Measurements from ENCODE around the gene PRDM16. TPM values are rescaled to one million over a fixed set of nuclear protein-coding genes. Genes with fewer than 3 reads are reported as not detected.

PRDM16 gene
- polyA plus RNA-seq, 1 donor from 2014 or later: 0.21 TPM

DNA sequence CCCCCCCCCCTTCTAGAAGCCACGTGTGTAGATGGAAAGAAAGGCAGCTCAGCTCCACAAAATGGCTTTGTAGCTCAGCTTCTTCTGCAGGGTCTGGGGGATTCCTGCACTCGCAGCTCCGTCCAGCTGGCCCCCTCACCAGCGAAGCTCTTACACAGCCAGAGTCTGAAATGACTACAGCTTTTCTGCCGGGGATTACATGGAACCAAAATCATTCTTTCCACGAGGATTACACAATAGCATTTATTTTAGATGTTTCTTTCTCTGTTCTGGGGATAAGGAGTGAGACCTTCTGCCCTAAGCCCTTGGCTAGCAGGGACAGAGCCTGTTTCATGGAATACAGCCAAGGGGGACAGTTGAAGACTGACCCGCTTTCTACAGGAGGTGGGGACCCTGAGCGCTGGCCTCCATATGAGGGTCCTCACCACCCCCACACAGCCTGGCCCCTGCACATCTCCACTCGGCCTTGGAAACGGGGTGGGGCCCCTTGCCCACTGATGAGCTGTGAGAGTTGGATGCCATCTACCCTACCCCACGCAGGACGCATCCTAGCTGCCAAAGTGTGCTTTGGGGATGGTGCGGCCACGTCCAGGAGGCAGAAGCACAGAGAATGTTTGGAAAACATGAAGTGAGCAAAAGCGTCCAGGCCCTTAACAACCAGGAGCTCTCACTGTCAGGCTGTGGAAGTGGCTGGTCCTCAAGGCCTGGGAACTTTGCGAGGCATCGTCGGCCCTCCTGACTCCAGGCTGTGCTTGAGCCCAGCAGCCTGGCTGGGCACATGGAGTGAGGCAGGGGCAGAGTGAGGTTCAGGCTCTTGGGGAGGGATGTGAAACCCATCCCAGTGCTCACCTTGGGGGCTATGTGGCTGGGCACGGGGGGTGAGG lies 33.2 kb upstream of the PRDM16 start:
- no peak overlapping the region for H2AFZ ChIP-seq (ENCODE audit: low read depth, low read length)
- H3K4me3 ChIP-seq (ENCODE audit: low read length): no peak overlapping the region
- H3F3A ChIP-seq (ENCODE audit: insufficient read depth, low read length, poor library complexity, severe bottlenecking): no peaks in the 10 kb centered on the region
- TF ChIP-seq RAD21 (conservative IDR thresholded peaks at IDR 0.05) (no peak), REST (IDR thresholded peaks at IDR 0.05; ENCODE audit: borderline replicate concordance) (no peak), SMC3 (conservative IDR thresholded peaks at IDR 0.05; ENCODE audit: poor library complexity) (no peak), EZH2 (IDR thresholded peaks at IDR 0.05; ENCODE audit: borderline replicate concordance, insufficient read depth, low read length, poor library complexity, severe bottlenecking) (no peak), TAF1 (IDR thresholded peaks at IDR 0.05; ENCODE audit: low read depth) (no peak), POLR2AphosphoS5 (IDR thresholded peaks at IDR 0.05) (no peak), MXI1 (conservative IDR thresholded peaks at IDR 0.05; ENCODE audit: poor library complexity, severe bottlenecking) (no peak), EP300 (conservative IDR thresholded peaks at IDR 0.05; ENCODE audit: poor library complexity, severe bottlenecking) (no peak)
- TF ChIP-seq, protein P1, sequence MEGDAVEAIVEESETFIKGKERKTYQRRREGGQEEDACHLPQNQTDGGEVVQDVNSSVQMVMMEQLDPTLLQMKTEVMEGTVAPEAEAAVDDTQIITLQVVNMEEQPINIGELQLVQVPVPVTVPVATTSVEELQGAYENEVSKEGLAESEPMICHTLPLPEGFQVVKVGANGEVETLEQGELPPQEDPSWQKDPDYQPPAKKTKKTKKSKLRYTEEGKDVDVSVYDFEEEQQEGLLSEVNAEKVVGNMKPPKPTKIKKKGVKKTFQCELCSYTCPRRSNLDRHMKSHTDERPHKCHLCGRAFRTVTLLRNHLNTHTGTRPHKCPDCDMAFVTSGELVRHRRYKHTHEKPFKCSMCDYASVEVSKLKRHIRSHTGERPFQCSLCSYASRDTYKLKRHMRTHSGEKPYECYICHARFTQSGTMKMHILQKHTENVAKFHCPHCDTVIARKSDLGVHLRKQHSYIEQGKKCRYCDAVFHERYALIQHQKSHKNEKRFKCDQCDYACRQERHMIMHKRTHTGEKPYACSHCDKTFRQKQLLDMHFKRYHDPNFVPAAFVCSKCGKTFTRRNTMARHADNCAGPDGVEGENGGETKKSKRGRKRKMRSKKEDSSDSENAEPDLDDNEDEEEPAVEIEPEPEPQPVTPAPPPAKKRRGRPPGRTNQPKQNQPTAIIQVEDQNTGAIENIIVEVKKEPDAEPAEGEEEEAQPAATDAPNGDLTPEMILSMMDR (IDR thresholded peaks at IDR 0.05; ENCODE audit: poor library complexity, severe bottlenecking): no peak
- H3K27me3 ChIP-seq (ENCODE audit: insufficient read depth, low read depth, low read length): no peaks in the 10 kb centered on the region
- no peaks in the 10 kb centered on the region for H3K9me2 ChIP-seq (ENCODE audit: insufficient read depth, low read length)
- H3K27ac ChIP-seq (ENCODE audit: low read length): no peak overlapping the region
- no peak overlapping the region for H3K4me2 ChIP-seq (ENCODE audit: low read length)
- no peaks in the 10 kb centered on the region for H3K36me3 ChIP-seq (ENCODE audit: insufficient read depth, low read length)
- no peak overlapping the region for H3K9ac ChIP-seq (ENCODE audit: low read length)
- H4K20me1 ChIP-seq (ENCODE audit: insufficient read depth): no peaks in the 10 kb centered on the region
- no peaks in the 10 kb centered on the region for H3K9me3 ChIP-seq (ENCODE audit: low read length)
- H3K79me2 ChIP-seq (replicated peaks; ENCODE audit: insufficient read depth, low read length): no peaks in the 10 kb centered on the region

- no peaks in the 10 kb centered on the region for H3K36me3 ChIP-seq (ENCODE audit: insufficient read depth, low read length)
- H3F3A ChIP-seq (ENCODE audit: insufficient read depth, low read length, poor library complexity, severe bottlenecking): no peaks in the 10 kb centered on the region
- no peak overlapping the region for H3K27ac ChIP-seq (ENCODE audit: low read length)
- no peak overlapping the region for H3K9ac ChIP-seq (ENCODE audit: low read length)
- no peaks in the 10 kb centered on the region for H3K9me3 ChIP-seq (ENCODE audit: low read length)
- H3K27me3 ChIP-seq (ENCODE audit: insufficient read depth, low read depth, low read length): no peaks in the 10 kb centered on the region
- H3K79me2 ChIP-seq (replicated peaks; ENCODE audit: insufficient read depth, low read length): no peaks in the 10 kb centered on the region
- H3K4me3 ChIP-seq (ENCODE audit: low read length): no peak overlapping the region
- no peaks in the 10 kb centered on the region for H3K9me2 ChIP-seq (ENCODE audit: insufficient read depth, low read length)
- no peak overlapping the region for H2AFZ ChIP-seq (ENCODE audit: low read depth, low read length)
- no peaks in the 10 kb centered on the region for H4K20me1 ChIP-seq (ENCODE audit: insufficient read depth)
- TF ChIP-seq REST (IDR thresholded peaks at IDR 0.05; ENCODE audit: borderline replicate concordance): no peak
- no peak for TF ChIP-seq TAF1 (IDR thresholded peaks at IDR 0.05; ENCODE audit: low read depth)
- TF ChIP-seq POLR2AphosphoS5 (IDR thresholded peaks at IDR 0.05): no peak
- TF ChIP-seq, protein P1 (IDR thresholded peaks at IDR 0.05; ENCODE audit: poor library complexity, severe bottlenecking): no peak
- TF ChIP-seq SMC3 (conservative IDR thresholded peaks at IDR 0.05; ENCODE audit: poor library complexity): no peak
- no peak for TF ChIP-seq RAD21 (conservative IDR thresholded peaks at IDR 0.05)
- TF ChIP-seq MXI1 (conservative IDR thresholded peaks at IDR 0.05; ENCODE audit: poor library complexity, severe bottlenecking): no peak
- no peak for TF ChIP-seq EP300 (conservative IDR thresholded peaks at IDR 0.05; ENCODE audit: poor library complexity, severe bottlenecking)
- no peak for TF ChIP-seq EZH2 (IDR thresholded peaks at IDR 0.05; ENCODE audit: borderline replicate concordance, insufficient read depth, low read length, poor library complexity, severe bottlenecking)
- H3K4me2 ChIP-seq (ENCODE audit: low read length): no peak overlapping the region
Measured at GRCh38 chr1:3036447-3037280, 32.3 kb upstream of the PRDM16 start.

All from neural cell (in vitro differentiated cells).